ENCODE data around the gene TEX53. TPM values are rescaled to one million over a fixed set of nuclear protein-coding genes. Genes with fewer than 3 reads are reported as not detected.

TEX53 gene
- total and polyA plus RNA-seq, 2 donors (not counting 1 experiment from before 2014, with no cell fraction given): not detected

DNA sequence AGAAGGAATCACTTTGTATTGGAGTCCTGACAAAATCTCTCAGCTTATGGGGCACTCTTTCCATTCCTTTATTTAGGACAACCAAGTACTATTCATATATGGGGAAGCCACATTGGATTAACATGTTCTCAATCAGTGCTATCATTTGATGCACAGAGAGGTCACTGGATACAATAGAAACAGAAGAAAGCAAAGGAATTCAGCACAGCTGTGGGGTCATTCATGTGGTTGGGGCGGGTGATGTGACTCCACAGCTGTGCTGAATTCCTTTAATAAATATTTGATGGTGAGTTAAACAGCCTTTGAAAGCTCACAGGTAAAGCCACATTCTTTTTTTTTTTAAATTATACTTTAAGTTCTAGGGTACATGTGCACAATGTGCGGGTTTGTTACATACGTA is 25.2 kb upstream of the TEX53 start:
- Mint-ChIP-seq H3K9me3 (ENCODE audit: insufficient read depth) (no peaks in the 10 kb centered on the region), H3K4me3 (no peak overlapping the region), H3K27ac (no peak overlapping the region), H3K27me3 (peaks cover 28% of the 10 kb centered on the region), H3K4me1 (peaks cover 2% of the 10 kb centered on the region)
- intact Hi-C loops (cut with micrococcal nuclease): no loop called here
- no peaks in the 10 kb centered on the region for H3K36me3 ChIP-seq (replicated peaks in 1 of 2; ENCODE audit: control extremely low read depth in 1 of 2, control insufficient read depth in 1 of 2, extremely low read depth in 1 of 2, insufficient read depth in 2 of 2, low read length in 1 of 2)
- no peak overlapping the region for H3K4me2 ChIP-seq (replicated peaks; ENCODE audit: low read depth, low read length, poor library complexity, severe bottlenecking)
- CTCF ChIA-PET: interaction anchor here (0.6 to 9.1 kb wide), 9 partner anchors 29 to 336 kb away, joined by 3 to 86 read pairs (median 23); no protein-coding TSS in a partner anchor
- no peak overlapping the region for H3K4me3 ChIP-seq (ENCODE audit: control extremely low read depth in 1 of 5, extremely low read depth in 1 of 5, insufficient read depth in 1 of 5, low read depth in 2 of 5, low read length in 4 of 5)
- DNase-seq: no peak
- ATAC-seq (ENCODE audit: low read depth): no peak
- H3K9me3 ChIP-seq (ENCODE audit: control extremely low read depth in 1 of 3, control insufficient read depth in 2 of 3, insufficient read depth in 1 of 3, low read length in 2 of 3): no peaks in the 10 kb centered on the region
- peaks cover 0 to 4% of the 10 kb centered on the region in 2 donors for H3K4me1 ChIP-seq (ENCODE audit: control insufficient read depth in 2 of 2, insufficient read depth in 2 of 2, low read length in 2 of 2)
- H3K27ac ChIP-seq (ENCODE audit: low read length in 2 of 2): no peak overlapping the region
- POLR2A ChIA-PET: no interaction called here
- peaks cover 0 to 10% (median 5%) of the 10 kb centered on the region in 4 experiments for H3K27me3 ChIP-seq (replicated peaks in 1 of 4; ENCODE audit: control extremely low read depth in 1 of 4, control insufficient read depth in 3 of 4, insufficient read depth in 4 of 4, low read length in 3 of 4)
- H3K9ac ChIP-seq (ENCODE audit: low read length): no peak overlapping the region
- H2AFZ ChIP-seq (ENCODE audit: insufficient read depth, low read depth, low read length, poor library complexity, severe bottlenecking): no peak overlapping the region
- no peak for TF ChIP-seq CTCF (IDR thresholded peaks at IDR 0.05)
- TF ChIP-seq EZH2 (IDR thresholded peaks at IDR 0.05; ENCODE audit: borderline replicate concordance, insufficient read depth, low read depth, low read length, poor library complexity, severe bottlenecking): no peak
- no peaks in the 10 kb centered on the region for H3K79me2 ChIP-seq (ENCODE audit: control insufficient read depth, insufficient read depth, low read length)
- WGBS (ENCODE audit: insufficient coverage): 100% methylated on average over 1 of the region's 3 CpGs
- H4K20me1 ChIP-seq (ENCODE audit: control insufficient read depth, insufficient read depth, low read length, poor library complexity, severe bottlenecking): no peaks in the 10 kb centered on the region

- H3K4me3 ChIP-seq (ENCODE audit: control extremely low read depth in 1 of 5, extremely low read depth in 1 of 5, insufficient read depth in 1 of 5, low read depth in 2 of 5, low read length in 4 of 5): no peak within 1 kb of the TSS
- no peak within 1 kb of the TSS for H2AFZ ChIP-seq (ENCODE audit: insufficient read depth, low read depth, low read length, poor library complexity, severe bottlenecking)
- intact Hi-C loops (cut with micrococcal nuclease): loop anchor here (1.0 kb wide), 3 partner anchors 58 to 333 kb away; no protein-coding TSS in a partner anchor
- H3K27ac Mint-ChIP-seq: no peak within 1 kb of the TSS
- H4K20me1 ChIP-seq (ENCODE audit: control insufficient read depth, insufficient read depth, low read length, poor library complexity, severe bottlenecking): no peaks in the 10 kb centered on the region
- peaks cover 2% of the 10 kb centered on the region for H3K4me1 Mint-ChIP-seq
- ChIA-PET CTCF (interaction anchor here (0.6 to 9.1 kb wide), 28 partner anchors 10 to 842 kb away, joined by 3 to 86 read pairs (median 5); no protein-coding TSS in a partner anchor), POLR2A (interaction anchor here (0.6 kb wide), 1 partner anchor 224 kb away, joined by 4 read pairs; no protein-coding TSS in a partner anchor)
- no peaks in the 10 kb centered on the region for H3K9me3 ChIP-seq (ENCODE audit: control extremely low read depth in 1 of 3, control insufficient read depth in 2 of 3, insufficient read depth in 1 of 3, low read length in 2 of 3)
- no peak within 1 kb of the TSS for H3K4me2 ChIP-seq (replicated peaks; ENCODE audit: low read depth, low read length, poor library complexity, severe bottlenecking)
- no peaks in the 10 kb centered on the region for H3K36me3 ChIP-seq (replicated peaks in 1 of 2; ENCODE audit: control extremely low read depth in 1 of 2, control insufficient read depth in 1 of 2, extremely low read depth in 1 of 2, insufficient read depth in 2 of 2, low read length in 1 of 2)
- H3K27me3 Mint-ChIP-seq: peaks cover 39% of the 10 kb centered on the region
- ATAC-seq (ENCODE audit: low read depth) (peak; percentile 89), DNase-seq (peak; percentile 75)
- no peak within 1 kb of the TSS for H3K4me3 Mint-ChIP-seq
- no peaks in the 10 kb centered on the region for H3K9me3 Mint-ChIP-seq (ENCODE audit: insufficient read depth)
- peaks cover 0 to 15% (median 8%) of the 10 kb centered on the region in 4 experiments for H3K27me3 ChIP-seq (replicated peaks in 1 of 4; ENCODE audit: control extremely low read depth in 1 of 4, control insufficient read depth in 3 of 4, insufficient read depth in 4 of 4, low read length in 3 of 4)
- TF ChIP-seq CTCF (IDR thresholded peaks at IDR 0.05) (peak; percentile 77), EZH2 (IDR thresholded peaks at IDR 0.05; ENCODE audit: borderline replicate concordance, insufficient read depth, low read depth, low read length, poor library complexity, severe bottlenecking) (no peak)
- no peak within 1 kb of the TSS for H3K27ac ChIP-seq (ENCODE audit: low read length in 2 of 2)
- H3K9ac ChIP-seq (ENCODE audit: low read length): no peak within 1 kb of the TSS
- H3K4me1 ChIP-seq (ENCODE audit: control insufficient read depth in 2 of 2, insufficient read depth in 2 of 2, low read length in 2 of 2): peaks cover 0 to 4% of the 10 kb centered on the region in 2 donors
- WGBS (ENCODE audit: insufficient coverage): 44% methylated on average over 6 of the region's 8 CpGs
- H3K79me2 ChIP-seq (ENCODE audit: control insufficient read depth, insufficient read depth, low read length): no peaks in the 10 kb centered on the region
Observed at GRCh38 chr9:114681594-114682332, 24.2 kb upstream of the TEX53 start, which contains the start of gene TEX48. Gene TEX48, minus strand, starts transcription at chr9:114682192. Its CDS starts 10,469 bp downstream, at chr9:114671723.
